Measurements from ENCODE around the gene TBC1D3K.
"Not testable (repeated sequence)": the region's sequence is repeated elsewhere in the genome, so short reads cannot be mapped to it uniquely, and the experiment has no call there.

TBC1D3K gene

GRCh38 chr17:37924115-37924514 is at the start of gene TBC1D3K:
TBC1D3K (plus strand) TSS chr17:37924415; CDS start chr17:37926000, 1,585 bp downstream.
- not testable (repeated sequence) for DNase-seq (ENCODE audit: low spot score)

DNA sequence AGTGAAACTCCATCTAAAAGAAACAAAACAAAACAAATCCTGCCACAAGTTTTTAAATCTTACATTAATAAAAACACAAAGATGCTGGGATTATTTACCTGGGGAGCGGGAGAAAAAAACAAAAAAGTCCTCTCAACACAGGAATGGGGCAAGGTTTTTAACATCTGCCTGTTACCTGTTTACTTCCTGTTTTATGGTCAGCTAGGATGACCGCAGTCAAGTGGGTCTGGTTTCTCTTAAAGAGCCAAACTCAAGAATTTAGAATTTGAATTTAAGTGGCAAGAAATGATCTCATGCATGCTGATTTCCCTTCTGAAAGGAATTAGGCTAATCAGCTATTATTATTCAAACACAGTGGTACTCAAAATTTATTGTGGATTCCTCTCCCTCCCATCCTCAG is 39.7 kb upstream of the TBC1D3K start:
- no peak for DNase-seq (ENCODE audit: low spot score)

GRCh38 chr17:37885136-37885535 is 39.1 kb upstream of the TBC1D3K start:
- no peak for DNase-seq (ENCODE audit: low spot score)

DNA sequence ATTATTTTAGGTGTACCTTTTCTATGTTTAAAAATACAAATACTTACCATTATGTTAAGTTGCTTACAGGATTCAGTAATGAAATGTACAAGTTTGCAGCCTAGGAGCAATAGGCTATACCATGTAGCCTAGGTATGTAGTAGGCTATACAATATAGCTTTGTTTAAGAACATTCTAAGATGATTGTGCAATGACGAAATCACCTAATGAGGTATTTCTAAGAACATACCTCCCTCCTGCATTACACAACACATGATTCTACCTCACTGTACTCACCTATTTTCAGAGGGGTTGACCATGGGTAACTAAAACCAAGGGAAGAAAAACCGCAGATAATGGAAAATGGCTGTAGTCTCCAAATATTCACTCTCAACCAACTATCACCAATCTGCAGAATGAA is 35.3 kb upstream of the TBC1D3K start:
- no peak for DNase-seq (ENCODE audit: low spot score)

DNA sequence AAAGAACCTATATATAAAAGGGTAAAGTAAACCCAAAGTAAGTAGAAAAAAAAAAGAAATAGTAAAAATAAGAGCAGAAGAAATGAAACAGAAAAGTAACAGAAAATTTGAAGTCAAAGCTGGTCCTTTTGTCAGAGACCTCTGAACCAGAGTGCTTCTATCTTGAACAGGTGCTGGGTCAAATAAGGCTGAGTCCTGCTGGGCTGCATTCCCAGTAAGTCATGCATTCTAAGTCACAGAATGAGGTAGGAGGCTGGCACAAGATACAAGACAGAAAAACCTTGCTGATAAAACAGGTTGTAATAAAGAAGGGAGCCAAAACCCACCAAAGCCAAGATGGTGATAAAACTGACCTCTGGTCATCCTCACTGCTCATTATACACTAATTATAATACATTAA is 27.3 kb upstream of the TBC1D3K start:
- not testable (repeated sequence) for DNase-seq (ENCODE audit: low spot score)

Data from left forelimb (tissue), 1 donor.